OCI-LY7 (cell line): ENCODE results near the gene PDE5A.

Experiments used
- EZH2phosphoT487 ChIP-seq: fragments of 200-600 bp; sonication (generic); IDR thresholded peaks from 2 replicates; pipeline ENCODE4 v1.6.1; 2018; ENCODE audit warnings: low read depth, borderline replicate concordance, mild to moderate bottlenecking, mixed run types, antibody characterized with exemption, low read length, moderate library complexity, mixed read lengths
- TF ChIP-seq, protein P1 (sequence below): fragments of 200-600 bp; sonication (generic); conservative IDR thresholded peaks from 2 replicates; pipeline ENCODE4 v1.5.1; 2014; ENCODE audit warnings: mild to moderate bottlenecking, antibody characterized with exemption, low read length, moderate library complexity, mixed read lengths

DNA sequence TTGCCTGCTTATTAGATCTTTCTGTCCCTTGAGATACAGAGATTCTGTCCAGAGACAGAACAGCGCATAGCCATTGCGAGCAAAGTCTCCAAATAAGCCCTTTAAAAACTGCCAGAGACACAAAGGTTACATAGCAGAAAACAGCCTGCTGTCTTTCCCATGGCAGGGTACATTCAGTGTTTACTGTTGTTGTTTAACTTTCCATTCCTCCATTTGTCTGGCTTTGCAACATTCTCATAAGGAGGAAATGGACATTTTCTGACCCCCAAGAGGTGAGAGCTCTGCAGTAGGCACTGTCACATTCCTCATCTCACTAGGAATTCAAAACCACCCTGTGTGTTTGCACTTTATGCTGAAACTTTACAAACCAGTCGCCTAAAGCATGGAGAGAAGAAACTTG is 48.3 kb downstream of the PDE5A start:
- TF ChIP-seq, protein P1, sequence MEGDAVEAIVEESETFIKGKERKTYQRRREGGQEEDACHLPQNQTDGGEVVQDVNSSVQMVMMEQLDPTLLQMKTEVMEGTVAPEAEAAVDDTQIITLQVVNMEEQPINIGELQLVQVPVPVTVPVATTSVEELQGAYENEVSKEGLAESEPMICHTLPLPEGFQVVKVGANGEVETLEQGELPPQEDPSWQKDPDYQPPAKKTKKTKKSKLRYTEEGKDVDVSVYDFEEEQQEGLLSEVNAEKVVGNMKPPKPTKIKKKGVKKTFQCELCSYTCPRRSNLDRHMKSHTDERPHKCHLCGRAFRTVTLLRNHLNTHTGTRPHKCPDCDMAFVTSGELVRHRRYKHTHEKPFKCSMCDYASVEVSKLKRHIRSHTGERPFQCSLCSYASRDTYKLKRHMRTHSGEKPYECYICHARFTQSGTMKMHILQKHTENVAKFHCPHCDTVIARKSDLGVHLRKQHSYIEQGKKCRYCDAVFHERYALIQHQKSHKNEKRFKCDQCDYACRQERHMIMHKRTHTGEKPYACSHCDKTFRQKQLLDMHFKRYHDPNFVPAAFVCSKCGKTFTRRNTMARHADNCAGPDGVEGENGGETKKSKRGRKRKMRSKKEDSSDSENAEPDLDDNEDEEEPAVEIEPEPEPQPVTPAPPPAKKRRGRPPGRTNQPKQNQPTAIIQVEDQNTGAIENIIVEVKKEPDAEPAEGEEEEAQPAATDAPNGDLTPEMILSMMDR = no peak
- TF ChIP-seq EZH2phosphoT487 = no peak
